Measurements from ENCODE around the gene PRM3.

GRCh38 chr16:11242658-11243057 is 30.8 kb downstream of the PRM3 start:
- no peak for TF ChIP-seq ZFX (IDR thresholded peaks at IDR 0.05; ENCODE audit: borderline replicate concordance)
- TF ChIP-seq, protein P1, sequence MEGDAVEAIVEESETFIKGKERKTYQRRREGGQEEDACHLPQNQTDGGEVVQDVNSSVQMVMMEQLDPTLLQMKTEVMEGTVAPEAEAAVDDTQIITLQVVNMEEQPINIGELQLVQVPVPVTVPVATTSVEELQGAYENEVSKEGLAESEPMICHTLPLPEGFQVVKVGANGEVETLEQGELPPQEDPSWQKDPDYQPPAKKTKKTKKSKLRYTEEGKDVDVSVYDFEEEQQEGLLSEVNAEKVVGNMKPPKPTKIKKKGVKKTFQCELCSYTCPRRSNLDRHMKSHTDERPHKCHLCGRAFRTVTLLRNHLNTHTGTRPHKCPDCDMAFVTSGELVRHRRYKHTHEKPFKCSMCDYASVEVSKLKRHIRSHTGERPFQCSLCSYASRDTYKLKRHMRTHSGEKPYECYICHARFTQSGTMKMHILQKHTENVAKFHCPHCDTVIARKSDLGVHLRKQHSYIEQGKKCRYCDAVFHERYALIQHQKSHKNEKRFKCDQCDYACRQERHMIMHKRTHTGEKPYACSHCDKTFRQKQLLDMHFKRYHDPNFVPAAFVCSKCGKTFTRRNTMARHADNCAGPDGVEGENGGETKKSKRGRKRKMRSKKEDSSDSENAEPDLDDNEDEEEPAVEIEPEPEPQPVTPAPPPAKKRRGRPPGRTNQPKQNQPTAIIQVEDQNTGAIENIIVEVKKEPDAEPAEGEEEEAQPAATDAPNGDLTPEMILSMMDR (IDR thresholded peaks at IDR 0.05), result no peak

Measured in 22Rv1 (cell line).